ENCODE data around the gene MATCAP1.

The MATCAP1 gene

DNA sequence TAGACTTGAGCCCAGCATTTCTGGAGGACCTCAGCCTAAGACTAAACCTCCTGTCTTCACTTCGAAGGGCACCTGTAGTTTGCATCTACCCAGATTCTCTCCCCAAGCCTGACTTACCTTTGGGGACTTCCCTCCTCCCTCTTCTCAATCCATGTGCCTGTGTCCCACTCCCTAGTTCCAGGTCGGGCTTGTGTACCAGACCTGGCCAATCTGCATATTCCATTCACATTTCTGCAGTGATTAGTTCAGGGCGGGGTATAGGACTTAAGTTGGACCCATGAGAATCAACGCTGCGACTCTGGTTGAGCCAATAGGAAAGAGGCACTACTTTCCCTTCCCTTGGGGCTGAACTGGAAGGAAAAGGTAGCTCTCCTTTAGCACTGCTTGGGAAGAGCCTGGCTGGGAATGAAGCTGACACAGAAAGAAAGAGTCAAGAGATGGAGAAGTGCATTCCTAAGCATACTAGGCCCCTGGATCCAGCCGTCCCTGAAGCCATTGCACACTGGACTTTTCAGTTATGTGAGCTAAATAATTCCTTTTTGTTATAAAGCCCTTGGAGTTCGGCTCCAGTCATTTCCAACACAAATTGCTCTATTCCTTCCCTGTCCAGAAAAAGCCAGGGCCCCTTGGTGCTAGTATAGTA is 26.5 kb downstream of the MATCAP1 start:
- TF ChIP-seq, protein P1, sequence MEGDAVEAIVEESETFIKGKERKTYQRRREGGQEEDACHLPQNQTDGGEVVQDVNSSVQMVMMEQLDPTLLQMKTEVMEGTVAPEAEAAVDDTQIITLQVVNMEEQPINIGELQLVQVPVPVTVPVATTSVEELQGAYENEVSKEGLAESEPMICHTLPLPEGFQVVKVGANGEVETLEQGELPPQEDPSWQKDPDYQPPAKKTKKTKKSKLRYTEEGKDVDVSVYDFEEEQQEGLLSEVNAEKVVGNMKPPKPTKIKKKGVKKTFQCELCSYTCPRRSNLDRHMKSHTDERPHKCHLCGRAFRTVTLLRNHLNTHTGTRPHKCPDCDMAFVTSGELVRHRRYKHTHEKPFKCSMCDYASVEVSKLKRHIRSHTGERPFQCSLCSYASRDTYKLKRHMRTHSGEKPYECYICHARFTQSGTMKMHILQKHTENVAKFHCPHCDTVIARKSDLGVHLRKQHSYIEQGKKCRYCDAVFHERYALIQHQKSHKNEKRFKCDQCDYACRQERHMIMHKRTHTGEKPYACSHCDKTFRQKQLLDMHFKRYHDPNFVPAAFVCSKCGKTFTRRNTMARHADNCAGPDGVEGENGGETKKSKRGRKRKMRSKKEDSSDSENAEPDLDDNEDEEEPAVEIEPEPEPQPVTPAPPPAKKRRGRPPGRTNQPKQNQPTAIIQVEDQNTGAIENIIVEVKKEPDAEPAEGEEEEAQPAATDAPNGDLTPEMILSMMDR (IDR thresholded peaks at IDR 0.05; ENCODE audit: low read depth, low read length) = no peak
- in situ Hi-C loops (cut with HindIII; ENCODE audit: low sequenced_read_pairs) = no loop called here
- no peak for DNase-seq (ENCODE audit: low read depth, low spot score)
- H3K4me3 ChIP-seq (ENCODE audit: low read depth, low read length) = no peak overlapping the region

DNA sequence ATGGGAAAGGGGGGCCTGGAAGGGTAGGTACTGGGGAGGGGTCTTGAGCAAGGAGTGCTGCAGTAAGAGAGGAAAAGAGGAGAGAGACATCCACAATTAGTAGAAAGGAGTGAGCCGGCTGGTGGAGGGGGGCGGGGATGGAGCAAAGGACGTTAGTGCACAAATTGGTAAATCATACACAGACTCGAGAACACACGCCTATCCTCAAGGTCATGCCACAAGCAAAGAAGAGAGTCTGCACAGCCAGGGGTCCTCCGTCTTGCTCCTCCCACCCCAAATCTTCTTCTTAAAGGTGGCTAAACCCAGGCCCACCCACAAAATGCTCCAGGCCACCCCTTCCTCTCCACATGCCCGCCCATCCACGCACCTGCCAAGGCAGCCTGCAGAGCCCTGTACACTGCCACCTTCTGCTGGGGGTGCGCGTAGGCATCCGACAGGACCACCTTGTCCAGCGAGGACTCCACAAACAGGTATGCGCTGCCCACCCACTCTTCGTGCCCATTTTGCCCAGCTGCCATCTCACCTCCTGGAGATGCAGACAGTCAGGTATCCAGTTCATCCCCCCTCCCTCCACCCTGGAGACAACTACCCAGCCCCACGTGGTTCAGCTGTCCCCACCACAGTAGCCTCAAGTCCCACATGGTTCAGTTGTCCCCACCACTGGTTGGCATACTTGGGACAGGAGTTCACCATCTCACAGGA is 27.5 kb downstream of the MATCAP1 start:
- DNase-seq (ENCODE audit: low read depth, low spot score) = no peak
- in situ Hi-C loops (cut with HindIII; ENCODE audit: low sequenced_read_pairs) = no loop called here
- TF ChIP-seq, protein P1 (IDR thresholded peaks at IDR 0.05; ENCODE audit: low read depth, low read length) = no peak
- H3K4me3 ChIP-seq (ENCODE audit: low read depth, low read length) = no peak overlapping the region

DNA sequence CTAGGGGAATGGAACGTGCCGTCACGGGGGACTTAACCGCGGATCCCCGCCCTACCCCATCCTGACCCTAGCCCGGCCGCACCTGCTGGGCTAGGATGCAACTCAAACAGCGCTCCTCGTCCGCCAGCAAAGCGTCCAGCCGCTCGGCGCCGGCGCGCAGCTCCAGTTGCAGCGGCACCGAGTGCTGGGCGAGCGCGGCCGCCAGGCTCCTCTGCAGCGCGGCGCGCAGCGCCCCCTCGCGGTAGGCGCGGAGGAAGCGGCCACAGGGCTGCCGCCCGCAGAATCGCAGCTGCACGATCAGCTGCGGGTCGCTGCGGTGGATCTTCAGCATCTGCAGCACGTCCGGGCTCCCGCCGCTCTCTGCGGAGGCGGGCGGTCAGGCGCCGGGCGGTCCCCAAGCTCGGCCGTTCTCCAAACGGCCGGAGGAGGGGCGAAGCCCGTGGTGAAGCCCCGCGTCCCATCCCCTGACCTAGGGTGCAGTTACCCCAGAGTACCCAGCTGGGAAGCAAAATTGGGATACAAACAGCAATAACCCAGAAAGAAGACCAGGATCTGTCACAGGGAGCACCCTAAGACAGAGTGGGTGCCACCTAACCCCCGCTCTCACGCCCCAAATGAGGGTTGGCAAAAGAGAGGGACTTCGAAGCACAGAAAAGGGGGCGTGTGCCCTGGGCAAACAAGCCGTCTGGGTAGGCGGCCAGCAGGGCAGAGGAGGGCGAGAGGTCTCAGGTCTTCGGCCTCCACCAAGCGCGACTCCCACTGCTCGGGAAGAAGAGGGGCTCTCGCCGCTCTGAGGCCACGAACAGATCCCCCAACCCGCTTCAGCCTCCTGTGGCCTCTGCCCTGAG is 28.2 kb downstream of the MATCAP1 start:
- TF ChIP-seq, protein P1 (IDR thresholded peaks at IDR 0.05; ENCODE audit: low read depth, low read length) = peak; percentile 78
- DNase-seq (ENCODE audit: low read depth, low spot score) = peak; percentile 58
- no peak overlapping the region for H3K4me3 ChIP-seq (ENCODE audit: low read depth, low read length)
- in situ Hi-C loops (cut with HindIII; ENCODE audit: low sequenced_read_pairs) = no loop called here

DNA sequence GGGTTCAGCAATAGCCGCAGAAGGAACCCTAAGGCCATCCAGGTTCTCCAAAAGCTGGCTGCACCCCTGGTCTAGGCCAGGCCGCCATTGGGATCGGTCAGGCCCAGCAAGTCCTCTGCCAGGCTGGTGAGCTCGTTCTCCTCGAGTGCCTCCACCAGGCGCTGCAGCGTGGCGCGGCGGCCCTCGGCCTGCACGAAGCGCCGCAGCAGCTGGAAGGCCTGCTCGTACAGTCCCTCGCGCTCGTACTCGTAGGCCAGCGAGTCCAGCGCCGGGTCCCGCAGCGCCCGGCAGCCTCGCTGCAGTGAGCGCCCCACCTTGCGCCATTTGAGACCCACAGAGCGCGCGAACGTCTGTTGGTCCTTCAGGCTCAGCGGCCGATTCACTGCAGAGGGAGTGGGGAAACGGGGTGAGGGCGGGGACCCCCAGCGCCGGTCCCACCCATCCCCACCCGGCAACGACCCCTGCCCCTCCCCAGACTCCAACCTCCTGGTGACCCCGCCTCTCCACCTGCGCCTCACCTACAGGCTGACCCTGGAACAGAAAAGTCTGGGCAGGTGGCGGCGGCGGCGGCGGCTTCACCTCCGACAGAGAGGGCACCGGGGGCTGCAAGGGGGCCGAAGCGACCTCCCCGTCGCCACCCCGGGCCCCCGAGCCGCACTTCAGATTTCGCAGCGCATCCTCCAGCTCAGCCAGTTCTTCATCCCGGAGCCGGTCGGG is 29.0 kb downstream of the MATCAP1 start:
- in situ Hi-C loops (cut with HindIII; ENCODE audit: low sequenced_read_pairs) = no loop called here
- DNase-seq (ENCODE audit: low read depth, low spot score) = no peak
- TF ChIP-seq, protein P1 (IDR thresholded peaks at IDR 0.05; ENCODE audit: low read depth, low read length) = no peak
- no peak overlapping the region for H3K4me3 ChIP-seq (ENCODE audit: low read depth, low read length)

DNA sequence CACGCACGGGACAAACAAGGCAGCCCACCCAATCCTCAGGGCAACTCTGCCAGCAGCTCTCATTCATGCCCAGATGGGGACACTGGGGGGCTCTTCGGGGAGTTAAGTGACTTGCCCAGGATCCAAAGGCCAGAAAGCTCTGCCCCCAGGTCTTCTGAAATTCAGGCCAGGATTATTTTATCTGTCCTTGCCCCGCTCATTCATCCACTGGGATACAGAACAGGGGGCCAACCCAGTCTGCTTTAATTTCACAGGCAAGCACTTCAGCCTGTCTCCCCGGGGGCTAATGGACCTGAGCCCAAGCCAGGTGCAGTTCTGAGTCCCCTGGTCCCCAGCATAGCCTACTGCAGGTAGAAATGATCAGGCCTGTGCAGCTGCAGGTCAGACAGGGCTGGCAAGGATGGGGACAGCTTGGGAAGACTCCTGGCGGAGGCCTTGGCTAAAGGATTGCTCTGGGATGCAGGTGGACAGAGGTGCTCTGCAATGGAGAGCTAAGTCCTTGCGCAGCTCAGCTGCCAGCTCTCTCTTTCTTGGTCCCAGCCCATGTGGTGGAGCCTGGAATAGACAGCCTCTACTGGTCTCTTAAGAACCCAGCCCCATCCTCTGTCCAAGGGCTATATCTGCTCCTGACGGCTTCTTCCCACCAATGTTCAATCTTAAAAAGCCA is 32.2 kb downstream of the MATCAP1 start:
- TF ChIP-seq, protein P1 (IDR thresholded peaks at IDR 0.05; ENCODE audit: low read depth, low read length) = no peak

More for the DNA sequence above, 32.2 kb downstream of the MATCAP1 start:
- in situ Hi-C loops (cut with HindIII; ENCODE audit: low sequenced_read_pairs) = no loop called here
- H3K4me3 ChIP-seq (ENCODE audit: low read depth, low read length) = no peak overlapping the region
- no peak for DNase-seq (ENCODE audit: low read depth, low spot score)
